SK-N-SH (cell line): ENCODE measurements around the gene IFNA16.

Experiments used
- FOXJ3 ChIP-seq: sonication (generic); formaldehyde crosslinking; IDR thresholded peaks from 2 replicates; pipeline ENCODE4 v1.5.1; 2020; ENCODE audit warnings: mild to moderate bottlenecking, missing genetic modification reagents
- JUND ChIP-seq: IDR thresholded peaks from 2 replicates; pipeline ENCODE4 v1.4.0; 2012
- MAX ChIP-seq: IDR thresholded peaks from 2 replicates; pipeline ENCODE4 v1.4.0; 2012; ENCODE audit warnings: low read depth
- MEF2A ChIP-seq: IDR thresholded peaks from 2 replicates; pipeline ENCODE4 v1.4.0; 2012; ENCODE audit warnings: low read depth, borderline replicate concordance
- NRF1 ChIP-seq: IDR thresholded peaks from 2 replicates; pipeline ENCODE4 v1.6.1; 2012; ENCODE audit warnings: low read depth, mild to moderate bottlenecking, low read length
- RAD21 ChIP-seq: IDR thresholded peaks from 2 replicates; pipeline ENCODE4 v1.6.1; 2012; ENCODE audit warnings: mild to moderate bottlenecking, low read length
- RCOR1 ChIP-seq: fragments of 150-350 bp; IDR thresholded peaks from 2 replicates; pipeline ENCODE4 v1.6.1; 2017; ENCODE audit warnings: antibody characterized with exemption, low read length
- SIN3A ChIP-seq: IDR thresholded peaks from 2 replicates; pipeline ENCODE4 v1.6.1; 2012; ENCODE audit warnings: low read depth, mild to moderate bottlenecking, low read length, moderate library complexity, borderline replicate concordance
- TAF1 ChIP-seq: IDR thresholded peaks from 2 replicates; pipeline ENCODE4 v1.6.1; 2012; ENCODE audit warnings: low read depth, mild to moderate bottlenecking, low read length, moderate library complexity, borderline replicate concordance
- TCF12 ChIP-seq: IDR thresholded peaks from 2 replicates; pipeline ENCODE4 v1.4.0; 2012
- TEAD4 ChIP-seq: IDR thresholded peaks from 2 replicates; pipeline ENCODE4 v1.4.0; 2012; ENCODE audit warnings: mild to moderate bottlenecking, borderline replicate concordance; ENCODE audit not compliant: insufficient read depth
- TF ChIP-seq, protein P1 (sequence below): fragments of 200-600 bp; sonication (generic); IDR thresholded peaks from 2 replicates; pipeline ENCODE4 v1.6.1; 2017; ENCODE audit warnings: antibody characterized with exemption, mild to moderate bottlenecking, moderate library complexity
- TF ChIP-seq, protein P2 (sequence below): fragments of 150-350 bp; IDR thresholded peaks from 2 replicates; pipeline ENCODE4 v1.6.1; 2016; ENCODE audit warnings: mild to moderate bottlenecking, low read depth, low read length

- TF ChIP-seq, protein P1, sequence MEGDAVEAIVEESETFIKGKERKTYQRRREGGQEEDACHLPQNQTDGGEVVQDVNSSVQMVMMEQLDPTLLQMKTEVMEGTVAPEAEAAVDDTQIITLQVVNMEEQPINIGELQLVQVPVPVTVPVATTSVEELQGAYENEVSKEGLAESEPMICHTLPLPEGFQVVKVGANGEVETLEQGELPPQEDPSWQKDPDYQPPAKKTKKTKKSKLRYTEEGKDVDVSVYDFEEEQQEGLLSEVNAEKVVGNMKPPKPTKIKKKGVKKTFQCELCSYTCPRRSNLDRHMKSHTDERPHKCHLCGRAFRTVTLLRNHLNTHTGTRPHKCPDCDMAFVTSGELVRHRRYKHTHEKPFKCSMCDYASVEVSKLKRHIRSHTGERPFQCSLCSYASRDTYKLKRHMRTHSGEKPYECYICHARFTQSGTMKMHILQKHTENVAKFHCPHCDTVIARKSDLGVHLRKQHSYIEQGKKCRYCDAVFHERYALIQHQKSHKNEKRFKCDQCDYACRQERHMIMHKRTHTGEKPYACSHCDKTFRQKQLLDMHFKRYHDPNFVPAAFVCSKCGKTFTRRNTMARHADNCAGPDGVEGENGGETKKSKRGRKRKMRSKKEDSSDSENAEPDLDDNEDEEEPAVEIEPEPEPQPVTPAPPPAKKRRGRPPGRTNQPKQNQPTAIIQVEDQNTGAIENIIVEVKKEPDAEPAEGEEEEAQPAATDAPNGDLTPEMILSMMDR: no peak
- TF ChIP-seq, protein P2, sequence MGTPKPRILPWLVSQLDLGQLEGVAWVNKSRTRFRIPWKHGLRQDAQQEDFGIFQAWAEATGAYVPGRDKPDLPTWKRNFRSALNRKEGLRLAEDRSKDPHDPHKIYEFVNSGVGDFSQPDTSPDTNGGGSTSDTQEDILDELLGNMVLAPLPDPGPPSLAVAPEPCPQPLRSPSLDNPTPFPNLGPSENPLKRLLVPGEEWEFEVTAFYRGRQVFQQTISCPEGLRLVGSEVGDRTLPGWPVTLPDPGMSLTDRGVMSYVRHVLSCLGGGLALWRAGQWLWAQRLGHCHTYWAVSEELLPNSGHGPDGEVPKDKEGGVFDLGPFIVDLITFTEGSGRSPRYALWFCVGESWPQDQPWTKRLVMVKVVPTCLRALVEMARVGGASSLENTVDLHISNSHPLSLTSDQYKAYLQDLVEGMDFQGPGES: no peak
- TF ChIP-seq MAX (no peak), TEAD4 (no peak), TCF12 (no peak), RCOR1 (no peak), RAD21 (no peak), FOXJ3 (CRISPR knock-in tag) (no peak), NRF1 (no peak), JUND (no peak), SIN3A (no peak), MEF2A (no peak), TAF1 (no peak)
These were observed 45.8 kb downstream of the IFNA16 start for GRCh38 chr9:21171351-21171750.
